Upper lobe of left lung (tissue), 4 donors: Measurements from ENCODE around the gene SYNGR1.

Experiments used
- EP300 ChIP-seq, 4 donors: sonication (generic); formaldehyde crosslinking; IDR thresholded peaks; one replicate each; pipeline ENCODE4 v1.5.1; 2017; ENCODE audit warnings: antibody characterized with exemption in 4 of 4, control low read depth in 2 of 4
- POLR2A ChIP-seq, 4 donors: fragments of 450-650 bp; IDR thresholded peaks; one replicate each; pipeline ENCODE4 v1.5.1; 2016 to 2017; ENCODE audit warnings: antibody characterized with exemption in 4 of 4, mild to moderate bottlenecking in 2 of 4
- TF ChIP-seq, protein P1 (sequence below), 6 experiments: fragments of 450-650 bp in 4 of 6; fragments of 200-600 bp in 2 of 6; sonication (generic) in 2 of 6; IDR thresholded peaks; one replicate each; pipeline ENCODE4 v1.5.1; 2016 to 2019; ENCODE audit warnings: antibody characterized with exemption in 6 of 6

DNA sequence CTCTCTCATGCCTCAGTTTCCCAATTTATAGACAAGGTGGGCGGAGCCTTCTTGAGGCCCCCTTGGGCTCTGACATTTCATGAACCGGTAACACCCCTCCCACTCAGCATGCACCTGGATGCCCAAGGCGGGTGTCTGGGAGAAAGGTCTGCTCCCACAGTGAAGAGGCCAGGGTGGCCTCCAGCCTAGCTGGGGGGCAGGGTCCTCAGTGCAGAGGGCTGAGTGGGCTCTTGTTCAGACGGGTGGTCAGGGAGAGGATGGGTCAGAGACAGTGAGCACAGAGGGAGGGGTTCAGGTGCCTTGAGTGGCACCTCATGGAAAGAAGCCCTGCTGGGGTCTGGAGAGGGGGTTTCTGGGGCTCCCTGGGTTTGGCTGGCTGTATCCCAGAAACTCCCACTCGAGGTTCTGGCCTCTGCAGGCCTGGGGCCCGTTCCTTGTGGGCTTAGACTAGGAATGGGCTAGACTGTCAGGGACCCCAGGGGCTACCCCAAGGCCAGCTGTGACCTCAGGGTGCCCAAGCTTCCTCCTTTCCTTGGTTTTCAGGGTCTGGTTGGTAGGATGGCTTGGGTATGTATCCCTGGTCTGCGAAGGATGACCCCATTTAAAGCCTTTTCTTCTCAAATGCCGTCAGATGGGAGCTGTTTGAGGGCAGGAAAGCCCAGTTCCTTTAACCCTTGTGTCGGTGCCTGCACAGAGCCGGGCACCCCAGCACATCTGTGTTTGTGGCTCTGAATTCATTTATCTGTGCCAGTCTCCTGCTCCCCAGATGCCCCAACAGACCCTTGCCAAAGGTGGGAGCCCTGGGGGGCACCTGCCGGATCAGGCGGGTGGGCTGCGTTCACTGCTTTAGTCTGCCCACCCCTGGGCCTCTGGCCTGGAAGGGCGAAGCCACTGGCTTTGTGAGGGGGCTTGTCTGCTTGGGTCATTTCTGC lies 1.2 kb downstream of the SYNGR1 start:
- TF ChIP-seq POLR2A (IDR thresholded peaks at IDR 0.05) (no peak), EP300 (IDR thresholded peaks at IDR 0.05) (no peak)
- TF ChIP-seq, protein P1, sequence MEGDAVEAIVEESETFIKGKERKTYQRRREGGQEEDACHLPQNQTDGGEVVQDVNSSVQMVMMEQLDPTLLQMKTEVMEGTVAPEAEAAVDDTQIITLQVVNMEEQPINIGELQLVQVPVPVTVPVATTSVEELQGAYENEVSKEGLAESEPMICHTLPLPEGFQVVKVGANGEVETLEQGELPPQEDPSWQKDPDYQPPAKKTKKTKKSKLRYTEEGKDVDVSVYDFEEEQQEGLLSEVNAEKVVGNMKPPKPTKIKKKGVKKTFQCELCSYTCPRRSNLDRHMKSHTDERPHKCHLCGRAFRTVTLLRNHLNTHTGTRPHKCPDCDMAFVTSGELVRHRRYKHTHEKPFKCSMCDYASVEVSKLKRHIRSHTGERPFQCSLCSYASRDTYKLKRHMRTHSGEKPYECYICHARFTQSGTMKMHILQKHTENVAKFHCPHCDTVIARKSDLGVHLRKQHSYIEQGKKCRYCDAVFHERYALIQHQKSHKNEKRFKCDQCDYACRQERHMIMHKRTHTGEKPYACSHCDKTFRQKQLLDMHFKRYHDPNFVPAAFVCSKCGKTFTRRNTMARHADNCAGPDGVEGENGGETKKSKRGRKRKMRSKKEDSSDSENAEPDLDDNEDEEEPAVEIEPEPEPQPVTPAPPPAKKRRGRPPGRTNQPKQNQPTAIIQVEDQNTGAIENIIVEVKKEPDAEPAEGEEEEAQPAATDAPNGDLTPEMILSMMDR (IDR thresholded peaks at IDR 0.05), result no peak
